ENCODE data around the gene MEX3D. TPM values are rescaled to one million over a fixed set of nuclear protein-coding genes. Genes with fewer than 3 reads are reported as not detected.

Gene MEX3D
- total RNA-seq, 1 experiment from 2014 or later: 70.4 TPM

- H2BK15ac ChIP-seq (ENCODE audit: low read depth, low read length): no peak overlapping the region
- no peak overlapping the region for H3K56ac ChIP-seq (ENCODE audit: insufficient read length, low read depth, low read length)
- H3K4ac ChIP-seq (ENCODE audit: low read depth, low read length): no peak overlapping the region
- no peak overlapping the region for H3K27ac ChIP-seq (ENCODE audit: insufficient read length, low read depth, low read length)
- H3K14ac ChIP-seq (ENCODE audit: insufficient read depth, low read length): no peak overlapping the region
- no peak overlapping the region for H3K18ac ChIP-seq (ENCODE audit: insufficient read length, low read depth, low read length)
- H3K9me3 ChIP-seq (ENCODE audit: control insufficient read depth, low read depth, low read length): no peaks in the 10 kb centered on the region
- H3K23ac ChIP-seq (ENCODE audit: insufficient read length, low read depth, low read length): no peak overlapping the region
- 100% methylated on average over 3 of the region's 4 CpGs for WGBS (ENCODE audit: extremely low coverage, insufficient read length, low lambda C conversion rate)
- no peak for TF ChIP-seq CTCF (conservative IDR thresholded peaks at IDR 0.05)
- Mint-ChIP-seq H3K9me3 (no peaks in the 10 kb centered on the region; a peak in 2 of 5 replicates), H3K27ac (no peak overlapping the region), H3K36me3 (ENCODE audit: insufficient read depth in 1 of 3, low read depth in 3 of 3) (no peaks in the 10 kb centered on the region; a peak in 1 of 7 replicates), H3K4me1 (no peaks in the 10 kb centered on the region), H3K27me3 (ENCODE audit: low read depth) (peaks cover 19% of the 10 kb centered on the region), H3K4me3 (no peak overlapping the region)
- no peak for DNase-seq
- peaks cover 4% of the 10 kb centered on the region for H3K23me2 ChIP-seq (ENCODE audit: insufficient read length, low read depth, low read length, poor library complexity, severe bottlenecking)
- no peak overlapping the region for H2BK5ac ChIP-seq (ENCODE audit: insufficient read length, low read length)
- H3K4me2 ChIP-seq (ENCODE audit: insufficient read depth, insufficient read length, low read length): no peak overlapping the region
- no peak overlapping the region for H2BK20ac ChIP-seq (ENCODE audit: low read depth, low read length, poor library complexity, severe bottlenecking)
- H2AK5ac ChIP-seq (ENCODE audit: insufficient read length, low read length): no peak overlapping the region
- H4K5ac ChIP-seq (ENCODE audit: insufficient read length, low read depth, low read length): no peak overlapping the region
- H3K27me3 ChIP-seq (ENCODE audit: insufficient read depth, low read length): no peaks in the 10 kb centered on the region
- no peak overlapping the region for H4K91ac ChIP-seq (ENCODE audit: insufficient read length, low read depth, low read length)
- no peaks in the 10 kb centered on the region for H4K20me1 ChIP-seq (ENCODE audit: control insufficient read depth, insufficient read depth, insufficient read length)
- no peak overlapping the region for H2BK12ac ChIP-seq (ENCODE audit: insufficient read length, low read depth, low read length)
- H2BK120ac ChIP-seq (ENCODE audit: low read depth, low read length, poor library complexity, severe bottlenecking): no peak overlapping the region
- no peaks in the 10 kb centered on the region for H3K79me1 ChIP-seq (ENCODE audit: insufficient read depth, low read depth, low read length, poor library complexity, severe bottlenecking)
- H3K79me2 ChIP-seq (ENCODE audit: insufficient read depth, low read length): no peaks in the 10 kb centered on the region
- no peak overlapping the region for H3T11ph ChIP-seq (ENCODE audit: low read length)
- H4K8ac ChIP-seq (replicated peaks; ENCODE audit: insufficient read length, low read depth, low read length): no peak overlapping the region
- no peaks in the 10 kb centered on the region for H3K4me1 ChIP-seq (ENCODE audit: insufficient read depth, low read length)
- no peak overlapping the region for H3K9ac ChIP-seq (ENCODE audit: extremely low read depth, insufficient read length, low read length)
- no peak overlapping the region for H2AFZ ChIP-seq (ENCODE audit: low read length)
These were observed 18.7 kb downstream of the MEX3D start for GRCh38 chr19:1549332-1549945.
